Medulla oblongata (tissue), 1 donor: ENCODE data around the gene HMX2.

Source experiments
- DNase-seq: peaks from one replicate; pipeline ENCODE4 v3.0.0-alpha.2; 2015; ENCODE audit errors: extremely low spot score

The HMX2 gene

DNA sequence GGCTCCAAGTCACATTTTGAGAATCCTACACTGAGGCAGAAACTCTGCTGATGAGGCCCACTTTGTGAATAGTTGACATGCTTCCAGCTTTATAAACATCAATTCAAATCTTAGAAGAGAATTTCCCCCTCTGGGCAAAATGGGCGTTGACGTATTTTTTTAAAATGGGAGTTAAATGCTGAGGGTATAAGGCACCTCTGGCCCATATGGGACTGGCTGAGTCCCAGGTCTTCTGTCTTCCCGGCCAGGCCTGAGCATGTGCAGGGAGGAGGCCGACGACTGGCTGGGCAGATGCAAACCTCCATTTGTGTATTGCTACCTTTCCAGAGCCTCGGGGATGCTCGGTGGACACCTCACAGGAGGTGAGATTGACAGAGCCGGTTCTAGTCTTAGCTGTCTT, 44.0 kb downstream of the HMX2 start:
- DNase-seq, result no peak

- no peak for DNase-seq
Measured at GRCh38 chr10:123194056-123194455, 46.1 kb downstream of the HMX2 start.
